Measurements from ENCODE around the gene ENTREP1. TPM values are rescaled to one million over a fixed set of nuclear protein-coding genes. Genes with fewer than 3 reads are reported as not detected.

Gene ENTREP1
- total and polyA plus RNA-seq, 2 experiments from 2014 or later, result 5.7 to 10.0 TPM

- no peak for TF ChIP-seq ZNF462 (CRISPR knock-in tag; IDR thresholded peaks at IDR 0.05)
Measured at GRCh38 chr9:69392826-69393225, 67.8 kb downstream of the ENTREP1 start (continued).

GRCh38 chr9:69393425-69393824 is 68.4 kb downstream of the ENTREP1 start:
- Histone ChIP-seq H3K79me2 (replicated peaks; ENCODE audit: insufficient read depth) (no peaks in the 10 kb centered on the region), H3K9me2 (ENCODE audit: insufficient read depth) (peaks cover 4% of the 10 kb centered on the region; the same call in 1 of the 2 replicates), H3K27me3 (ENCODE audit: insufficient read depth) (no peaks in the 10 kb centered on the region), H3K27ac (ENCODE audit: low read depth) (no peak overlapping the region), H3K4me2 (no peak overlapping the region), H2AFZ (no peak overlapping the region), H3K4me1 (ENCODE audit: insufficient read depth) (no peaks in the 10 kb centered on the region), H4K20me1 (replicated peaks; ENCODE audit: insufficient read depth) (no peaks in the 10 kb centered on the region), H3K4me3 (no peak overlapping the region), H3K36me3 (ENCODE audit: insufficient read depth) (no peaks in the 10 kb centered on the region), H3F3A (replicated peaks; ENCODE audit: low read depth) (no peaks in the 10 kb centered on the region)
- peaks cover 2% of the 10 kb centered on the region; the same call in 1 of the 3 replicates for H3K4me1 Mint-ChIP-seq
- TF ChIP-seq POLR2AphosphoS5 (IDR thresholded peaks at IDR 0.05; ENCODE audit: low read depth) (no peak), EZH2phosphoT487 (IDR thresholded peaks at IDR 0.05; ENCODE audit: unreplicated experiment) (no peak), ETS1 (IDR thresholded peaks at IDR 0.05) (no peak)
- no peak overlapping the region; the same call in 1 of the 2 replicates for H3K27ac Mint-ChIP-seq
- peaks cover 2% of the 10 kb centered on the region for H3K27me3 Mint-ChIP-seq (ENCODE audit: insufficient read depth, low read depth, poor library complexity)
- no peak overlapping the region for H3K4me3 Mint-ChIP-seq
- ATAC-seq (no peak), DNase-seq (ENCODE audit: low spot score) (no peak)
- peaks cover 2% of the 10 kb centered on the region; the same call in 1 of the 3 replicates for H3K36me3 Mint-ChIP-seq (ENCODE audit: low read depth)
- no peaks in the 10 kb centered on the region for H3K9me3 Mint-ChIP-seq

All from GM23338 (cell line).